Measurements from ENCODE around the gene MACROD2. TPM values are rescaled to one million over a fixed set of nuclear protein-coding genes. Genes with fewer than 3 reads are reported as not detected.

Gene MACROD2
- total RNA-seq, 1 experiment from 2014 or later = 3.7 TPM

GRCh38 chr20:14710951-14711350, 715.6 kb downstream of the MACROD2 start:
- Histone ChIP-seq H3K9me2 (ENCODE audit: insufficient read depth) (no peaks in the 10 kb centered on the region), H3K27me3 (ENCODE audit: insufficient read depth, low read length) (no peaks in the 10 kb centered on the region), H4K20me1 (ENCODE audit: insufficient read depth) (no peaks in the 10 kb centered on the region), H3K9me3 (ENCODE audit: control insufficient read depth in 1 of 2, insufficient read depth in 1 of 2, low read depth in 1 of 2, low read length in 2 of 2) (no peaks in the 10 kb centered on the region), H3K36me3 (ENCODE audit: control insufficient read depth in 1 of 2, insufficient read depth in 2 of 2, low read length in 2 of 2) (no peaks in the 10 kb centered on the region), H3K4me1 (ENCODE audit: control insufficient read depth in 1 of 2, insufficient read depth in 2 of 2, low read length in 2 of 2) (no peaks in the 10 kb centered on the region), H3K27ac (ENCODE audit: low read depth, low read length) (no peak overlapping the region), H3K9ac (ENCODE audit: low read length) (no peak overlapping the region), H3K79me2 (ENCODE audit: insufficient read depth, low read length) (no peaks in the 10 kb centered on the region), H2AFZ (ENCODE audit: low read depth, low read length, poor library complexity, severe bottlenecking) (no peak overlapping the region), H3K4me3 (replicated peaks in 1 of 2; ENCODE audit: low read depth in 1 of 2, low read length in 2 of 2) (no peak overlapping the region), H3K4me2 (ENCODE audit: low read length) (no peak overlapping the region)
- POLR2A ChIA-PET = no interaction called here
- intact Hi-C loops (cut with micrococcal nuclease) = loop anchor here (10.0 kb wide), 1 partner anchor 376 kb away; the partner anchor contains the start of gene FLRT3
- TF ChIP-seq SP1 (IDR thresholded peaks at IDR 0.05; ENCODE audit: low read depth) (no peak), EZH2phosphoT487 (IDR thresholded peaks at IDR 0.05; ENCODE audit: borderline replicate concordance) (no peak), SRF (IDR thresholded peaks at IDR 0.05; ENCODE audit: low read depth) (no peak), CTCF (IDR thresholded peaks at IDR 0.05 in 2 of 3, conservative IDR thresholded peaks at IDR 0.05 in 1 of 3; ENCODE audit: borderline replicate concordance in 1 of 3, insufficient read depth in 1 of 3, low read depth in 2 of 3, low read length in 2 of 3) (no peak), ZNF274 (IDR thresholded peaks at IDR 0.05; ENCODE audit: low read depth, low read length) (no peak), SIN3A (IDR thresholded peaks at IDR 0.05; ENCODE audit: low read depth) (no peak), FOSL1 (IDR thresholded peaks at IDR 0.05; ENCODE audit: low read depth) (no peak), ELF1 (IDR thresholded peaks at IDR 0.05; ENCODE audit: borderline replicate concordance, low read depth) (no peak), JUND (IDR thresholded peaks at IDR 0.05) (no peak), POLR2A (IDR thresholded peaks at IDR 0.05; ENCODE audit: borderline replicate concordance, extremely low read depth, insufficient read depth, insufficient read length) (no peak), EGR1 (IDR thresholded peaks at IDR 0.05; ENCODE audit: low read depth) (no peak)
- RAD21 ChIA-PET (ENCODE audit: low non-redundant PET in 1 of 2, low total read pairs in 2 of 2, uncharacterized antibody in 2 of 2, unreplicated experiment in 2 of 2) = no interaction called here
- ATAC-seq (no peak), DNase-seq (ENCODE audit: low read depth, low spot score) (no peak)
- BruUV-seq (replicated peaks) = no TSS peak
- CTCF ChIA-PET = no interaction called here

Measured in HCT116 (cell line).